ENCODE measurements around the gene TPK1. TPM values are rescaled to one million over a fixed set of nuclear protein-coding genes. Genes with fewer than 3 reads are reported as not detected.

Gene TPK1
- total and polyA plus RNA-seq, 2 of the 4 experiments (the other 2 are of a cell fraction): 0.38 to 1.8 TPM

- Histone ChIP-seq H2AK9ac (replicated peaks; ENCODE audit: low read depth, low read length, poor library complexity) (no peak overlapping the region), H4K8ac (ENCODE audit: low read depth in 2 of 2, low read length in 2 of 2) (no peak overlapping the region), H3K14ac (replicated peaks; ENCODE audit: low read depth, low read length) (no peak overlapping the region), H3K9me1 (ENCODE audit: insufficient read depth, low read length) (no peaks in the 10 kb centered on the region), H3K27me3 (ENCODE audit: control insufficient read depth, insufficient read depth, low read length) (no peaks in the 10 kb centered on the region), H2BK15ac (ENCODE audit: low read depth, low read length) (no peak overlapping the region), H3K9ac (ENCODE audit: low read depth, low read length) (no peak overlapping the region), H4K91ac (ENCODE audit: insufficient read depth, low read depth, low read length) (no peak overlapping the region), H3K4me1 (ENCODE audit: control insufficient read depth, insufficient read depth, low read length) (no peaks in the 10 kb centered on the region), H3K4me3 (ENCODE audit: insufficient read depth, low read depth, low read length) (no peak overlapping the region), H2BK120ac (ENCODE audit: low read depth, low read length) (no peak overlapping the region), H3K36me3 (ENCODE audit: control insufficient read depth, insufficient read depth, low read length) (no peaks in the 10 kb centered on the region), H3K27ac (ENCODE audit: insufficient read depth, low read length) (no peak overlapping the region), H2BK5ac (ENCODE audit: low read depth, low read length, poor library complexity, severe bottlenecking) (no peak overlapping the region), H3K18ac (ENCODE audit: low read depth, low read length) (no peak overlapping the region), H2AFZ (replicated peaks; ENCODE audit: low read length, poor library complexity) (no peak overlapping the region), H4K5ac (ENCODE audit: low read depth, low read length) (no peak overlapping the region), H3K4ac (ENCODE audit: low read depth, low read length) (no peak overlapping the region), H3K23ac (ENCODE audit: low read depth, low read length) (no peak overlapping the region), H3K56ac (ENCODE audit: extremely low read depth, insufficient read depth, low read length) (no peak overlapping the region), H2AK5ac (ENCODE audit: low read depth, low read length) (no peak overlapping the region), H3K9me3 (ENCODE audit: control insufficient read depth, insufficient read depth, low read length) (peaks cover 10% of the 10 kb centered on the region; the same call in 1 of the 2 replicates), H2BK20ac (ENCODE audit: low read depth, low read length) (no peak overlapping the region), H3K79me1 (ENCODE audit: low read depth in 1 of 2, low read length in 2 of 2) (no peaks in the 10 kb centered on the region), H4K20me1 (ENCODE audit: insufficient read depth, low read length) (no peaks in the 10 kb centered on the region), H3K4me2 (ENCODE audit: low read depth, low read length) (no peak overlapping the region)
- in situ Hi-C loops (cut with MboI; ENCODE audit: low sequenced_read_pairs): no loop called here
- ATAC-seq (ENCODE audit: low read depth) (no peak), DNase-seq (no peak)
- intact Hi-C loops (cut with micrococcal nuclease): no loop called here
- POLR2A ChIA-PET (ENCODE audit: unreplicated experiment): no interaction called here
- no peak for TF ChIP-seq MAFK (IDR thresholded peaks at IDR 0.05; ENCODE audit: low read depth, low read length)
- no CpG with 5 or more reads among the region's 1 CpG for WGBS, 2 experiments (ENCODE audit: extremely low coverage in 2 of 2, insufficient read length in 1 of 2)
- CTCF ChIA-PET: no interaction called here
- no TSS peak for BruUV-seq (replicated peaks)
- dilution Hi-C loops (cut with HindIII; ENCODE audit: low sequenced_read_pairs, unreplicated experiment): no loop called here
Observed at GRCh38 chr7:144762853-144763252, 73.0 kb downstream of the TPK1 start.
